Measurements from ENCODE around the gene CA6.
A peak's percentile ranks its signal among the peaks of the same experiment; 100 is the strongest.
"Not testable (repeated sequence)": the region's sequence is repeated elsewhere in the genome, so short reads cannot be mapped to it uniquely, and the experiment has no call there.

Gene CA6

GRCh38 chr1:8930116-8930515, 15.6 kb upstream of the CA6 start:
- H3K4me3 ChIP-seq (ENCODE audit: low read length) = no peak overlapping the region
- no peaks in the 10 kb centered on the region for H3K9me3 ChIP-seq (ENCODE audit: insufficient read depth, low read depth, low read length)
- H3K4me1 ChIP-seq (ENCODE audit: insufficient read depth, low read length) = no peaks in the 10 kb centered on the region
- H3K9ac ChIP-seq (ENCODE audit: low read depth, low read length) = no peak overlapping the region
- no peak overlapping the region for H3K27ac ChIP-seq (ENCODE audit: low read depth, low read length)
- no peaks in the 10 kb centered on the region for H3K27me3 ChIP-seq (ENCODE audit: insufficient read depth, low read length)
- no peaks in the 10 kb centered on the region for H3K36me3 ChIP-seq (ENCODE audit: insufficient read depth, low read length)
- WGBS = 94% methylated on average over 4 of the region's 4 CpGs

DNA sequence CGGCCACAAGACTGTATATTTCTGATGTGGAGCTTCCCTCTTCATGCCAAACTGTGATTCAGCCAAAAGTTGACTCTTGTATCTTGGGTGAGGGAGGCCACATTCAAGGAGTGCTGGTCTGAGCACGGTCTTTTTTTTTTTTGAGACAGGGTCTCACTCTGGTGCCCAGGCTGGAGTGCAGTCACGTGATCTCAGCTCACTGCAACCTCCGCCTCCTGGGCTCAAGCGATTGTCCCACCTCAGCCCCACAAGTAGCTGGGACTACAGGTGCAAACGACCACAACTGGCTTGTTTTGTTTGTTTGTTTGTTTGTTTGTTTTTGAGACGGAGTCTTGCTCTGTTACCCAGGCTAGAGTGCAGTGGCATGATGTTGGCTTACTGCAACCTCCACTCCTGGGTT, 8.6 kb upstream of the CA6 start:
- H3K9me3 ChIP-seq (ENCODE audit: insufficient read depth, low read depth, low read length); H3K27ac ChIP-seq (ENCODE audit: low read depth, low read length); H3K36me3 ChIP-seq (ENCODE audit: insufficient read depth, low read length); H3K27me3 ChIP-seq (ENCODE audit: insufficient read depth, low read length); H3K9ac ChIP-seq (ENCODE audit: low read depth, low read length); H3K4me3 ChIP-seq (ENCODE audit: low read length); H3K4me1 ChIP-seq (ENCODE audit: insufficient read depth, low read length): not testable (repeated sequence)
- WGBS = 93% methylated on average over 7 of the region's 7 CpGs

DNA sequence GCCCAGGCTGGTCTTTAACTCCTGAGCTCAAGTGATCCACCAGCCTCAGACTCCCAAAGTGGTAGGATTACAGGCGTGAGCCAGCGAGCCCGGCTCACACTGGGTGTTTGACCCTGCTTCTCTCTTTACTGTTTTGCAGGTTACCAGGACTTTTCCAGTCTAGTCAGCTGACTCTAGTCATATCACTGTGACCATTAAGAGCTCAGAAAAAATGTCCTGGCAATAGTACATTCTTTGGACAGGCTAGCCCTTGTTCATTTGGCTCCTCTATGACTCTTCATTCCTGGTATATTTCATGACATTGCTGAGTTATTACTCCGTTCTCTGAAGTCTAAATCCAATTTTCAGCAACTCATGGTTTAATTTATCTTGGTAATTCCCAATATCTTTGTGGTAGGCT, 8.0 kb upstream of the CA6 start:
- H3K9me3 ChIP-seq (ENCODE audit: insufficient read depth, low read depth, low read length) = peaks cover 7% of the 10 kb centered on the region
- 95% methylated on average over 3 of the region's 4 CpGs for WGBS
- no peak overlapping the region for H3K4me3 ChIP-seq (ENCODE audit: low read length)
- no peak overlapping the region for H3K9ac ChIP-seq (ENCODE audit: low read depth, low read length)
- no peaks in the 10 kb centered on the region for H3K27me3 ChIP-seq (ENCODE audit: insufficient read depth, low read length)
- no peaks in the 10 kb centered on the region for H3K36me3 ChIP-seq (ENCODE audit: insufficient read depth, low read length)
- no peak overlapping the region for H3K27ac ChIP-seq (ENCODE audit: low read depth, low read length)
- H3K4me1 ChIP-seq (ENCODE audit: insufficient read depth, low read length) = 0 out of 2 replicates have a peak, but pooled peaks cover 3% of the 10 kb centered on the region

DNA sequence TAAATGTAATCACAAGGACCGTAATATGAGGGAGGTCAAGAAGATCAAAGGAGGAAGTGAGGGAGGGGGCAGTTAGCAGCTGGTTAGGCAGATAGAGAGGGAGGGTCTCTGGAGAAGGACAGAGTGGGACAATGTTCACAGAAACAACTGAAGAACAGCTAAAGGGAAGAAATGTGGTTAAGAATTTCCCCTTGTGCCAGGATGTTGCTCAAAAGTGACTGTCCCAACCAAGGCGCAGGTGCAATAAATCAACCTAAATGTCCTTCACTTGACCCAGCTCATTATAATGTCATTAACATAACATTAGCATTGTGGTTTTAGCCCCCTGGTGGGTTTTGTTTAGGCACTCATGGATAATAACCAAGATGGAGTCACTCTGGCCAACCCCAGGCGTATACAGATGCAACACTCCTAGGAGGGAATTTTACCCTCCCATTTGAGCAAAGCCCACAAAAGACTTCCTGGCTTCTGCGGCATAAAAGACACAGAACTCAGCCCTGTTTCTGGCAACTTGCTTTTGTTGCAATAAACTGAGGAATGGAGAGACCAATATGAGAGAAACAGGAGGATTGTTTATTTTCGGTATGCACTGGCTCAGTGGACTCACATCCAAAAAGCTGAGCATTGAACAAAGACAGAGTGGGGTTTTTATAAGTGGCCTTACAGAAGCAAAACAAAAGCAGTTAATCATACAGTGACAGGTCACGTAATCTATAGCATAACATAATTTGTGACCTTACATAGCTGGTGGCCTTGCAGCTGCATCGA, 7.3 kb upstream of the CA6 start:
- Histone ChIP-seq H3K4me1 (ENCODE audit: insufficient read depth, low read length) (peaks cover 7% of the 10 kb centered on the region), H3K4me3 (ENCODE audit: low read length) (no peak overlapping the region), H3K27me3 (ENCODE audit: insufficient read depth, low read length) (no peaks in the 10 kb centered on the region), H3K27ac (ENCODE audit: low read depth, low read length) (no peak overlapping the region), H3K36me3 (ENCODE audit: insufficient read depth, low read length) (no peaks in the 10 kb centered on the region), H3K9ac (ENCODE audit: low read depth, low read length) (no peak overlapping the region), H3K9me3 (ENCODE audit: insufficient read depth, low read depth, low read length) (peaks cover 7% of the 10 kb centered on the region)
- 83% methylated on average over 6 of the region's 7 CpGs for WGBS

DNA sequence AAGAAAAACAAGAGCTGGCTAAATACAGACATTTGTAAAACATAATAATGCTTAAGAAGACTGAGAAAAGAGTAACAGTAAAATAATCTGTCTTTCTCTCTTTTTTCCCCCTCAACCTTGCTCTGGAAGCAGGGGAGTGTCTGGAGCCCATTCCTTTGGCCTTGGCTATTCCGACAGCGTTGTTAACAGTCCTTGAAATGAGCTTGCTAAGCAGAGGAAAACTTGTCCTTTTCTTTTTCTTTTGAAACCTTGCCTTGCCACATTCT, 6.7 kb upstream of the CA6 start:
- no peaks in the 10 kb centered on the region for H3K27me3 ChIP-seq (ENCODE audit: insufficient read depth, low read length)
- H3K36me3 ChIP-seq (ENCODE audit: insufficient read depth, low read length) = no peaks in the 10 kb centered on the region
- peaks cover 7% of the 10 kb centered on the region for H3K9me3 ChIP-seq (ENCODE audit: insufficient read depth, low read depth, low read length)
- 100% methylated on average over 2 of the region's 2 CpGs for WGBS
- peaks cover 13% of the 10 kb centered on the region for H3K4me1 ChIP-seq (ENCODE audit: insufficient read depth, low read length)
- no peak overlapping the region for H3K9ac ChIP-seq (ENCODE audit: low read depth, low read length)
- H3K27ac ChIP-seq (ENCODE audit: low read depth, low read length) = no peak overlapping the region
- no peak overlapping the region for H3K4me3 ChIP-seq (ENCODE audit: low read length)

- H3K4me3 ChIP-seq (ENCODE audit: low read length) = no peak overlapping the region
- no peak overlapping the region for H3K27ac ChIP-seq (ENCODE audit: low read depth, low read length)
- peaks cover 18% of the 10 kb centered on the region for H3K4me1 ChIP-seq (ENCODE audit: insufficient read depth, low read length)
- 86% methylated on average over 6 of the region's 6 CpGs for WGBS
- no peaks in the 10 kb centered on the region for H3K36me3 ChIP-seq (ENCODE audit: insufficient read depth, low read length)
- no peak overlapping the region for H3K9ac ChIP-seq (ENCODE audit: low read depth, low read length)
- no peaks in the 10 kb centered on the region for H3K27me3 ChIP-seq (ENCODE audit: insufficient read depth, low read length)
- peaks cover 7% of the 10 kb centered on the region for H3K9me3 ChIP-seq (ENCODE audit: insufficient read depth, low read depth, low read length)
Observed at GRCh38 chr1:8939362-8939995, 6.2 kb upstream of the CA6 start.

GRCh38 chr1:8941906-8942305, 3.8 kb upstream of the CA6 start:
- Histone ChIP-seq H3K9ac (ENCODE audit: low read depth, low read length) (no peak overlapping the region), H3K36me3 (ENCODE audit: insufficient read depth, low read length) (no peaks in the 10 kb centered on the region), H3K27me3 (ENCODE audit: insufficient read depth, low read length) (no peaks in the 10 kb centered on the region), H3K27ac (ENCODE audit: low read depth, low read length) (no peak overlapping the region), H3K4me3 (ENCODE audit: low read length) (no peak overlapping the region), H3K9me3 (ENCODE audit: insufficient read depth, low read depth, low read length) (peaks cover 7% of the 10 kb centered on the region), H3K4me1 (ENCODE audit: insufficient read depth, low read length) (peaks cover 27% of the 10 kb centered on the region)
- 86% methylated on average over 6 of the region's 6 CpGs for WGBS

DNA sequence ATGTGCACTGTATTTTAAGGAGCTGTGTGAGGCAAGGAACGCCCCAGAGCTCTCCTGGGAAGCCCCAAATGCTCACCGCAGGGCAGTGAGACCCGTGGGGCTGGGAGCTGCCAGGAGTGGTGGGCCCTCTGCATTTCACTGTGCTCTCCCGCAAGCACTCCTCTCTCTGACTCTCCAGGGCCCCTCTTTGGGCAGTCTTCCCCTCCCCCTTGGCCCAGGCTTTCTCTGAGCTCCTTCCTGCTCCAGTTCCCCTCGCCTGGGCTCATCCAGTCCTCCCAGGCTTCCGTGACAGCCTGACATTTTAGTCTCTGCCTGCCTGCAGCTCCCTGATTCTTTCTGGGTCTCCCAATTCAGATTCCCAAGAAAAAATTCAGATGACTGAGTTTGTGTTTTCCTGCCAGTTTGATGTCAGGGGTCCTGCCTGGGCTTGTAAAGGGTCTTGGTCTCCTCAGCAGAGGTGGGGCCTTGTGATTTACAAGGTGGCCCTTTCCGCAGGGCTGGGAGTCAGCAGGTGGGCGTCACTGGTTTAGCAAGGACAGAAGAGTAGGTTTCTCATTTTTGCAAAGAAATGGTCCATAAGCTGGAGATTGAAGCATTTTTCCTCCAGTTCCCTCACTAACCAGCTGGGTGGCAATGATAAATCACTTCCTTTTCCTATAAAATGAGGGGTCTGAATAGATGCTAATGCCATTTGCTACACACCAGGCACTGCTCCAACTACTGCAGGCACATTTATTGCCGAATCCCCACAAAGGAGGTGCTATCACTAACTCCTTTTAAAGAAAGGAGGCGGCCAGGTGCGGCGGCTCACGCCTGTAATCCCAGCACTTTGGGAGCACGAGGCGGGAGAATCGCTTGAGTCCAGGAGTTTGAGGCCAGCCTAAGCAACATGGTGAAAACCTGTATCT, 1.9 kb upstream of the CA6 start:
- Histone ChIP-seq H3K4me1 (ENCODE audit: insufficient read depth, low read length) (peaks cover 27% of the 10 kb centered on the region), H3K4me3 (ENCODE audit: low read length) (no peak overlapping the region), H3K9me3 (ENCODE audit: insufficient read depth, low read depth, low read length) (peaks cover 7% of the 10 kb centered on the region), H3K9ac (ENCODE audit: low read depth, low read length) (peak overlapping the region; percentile 25; the same call in 1 of the 2 replicates), H3K27ac (ENCODE audit: low read depth, low read length) (peak overlapping the region; percentile 54; the same call in 1 of the 2 replicates), H3K27me3 (ENCODE audit: insufficient read depth, low read length) (no peaks in the 10 kb centered on the region), H3K36me3 (ENCODE audit: insufficient read depth, low read length) (no peaks in the 10 kb centered on the region)
- 51% methylated on average over 16 of the region's 16 CpGs for WGBS

DNA sequence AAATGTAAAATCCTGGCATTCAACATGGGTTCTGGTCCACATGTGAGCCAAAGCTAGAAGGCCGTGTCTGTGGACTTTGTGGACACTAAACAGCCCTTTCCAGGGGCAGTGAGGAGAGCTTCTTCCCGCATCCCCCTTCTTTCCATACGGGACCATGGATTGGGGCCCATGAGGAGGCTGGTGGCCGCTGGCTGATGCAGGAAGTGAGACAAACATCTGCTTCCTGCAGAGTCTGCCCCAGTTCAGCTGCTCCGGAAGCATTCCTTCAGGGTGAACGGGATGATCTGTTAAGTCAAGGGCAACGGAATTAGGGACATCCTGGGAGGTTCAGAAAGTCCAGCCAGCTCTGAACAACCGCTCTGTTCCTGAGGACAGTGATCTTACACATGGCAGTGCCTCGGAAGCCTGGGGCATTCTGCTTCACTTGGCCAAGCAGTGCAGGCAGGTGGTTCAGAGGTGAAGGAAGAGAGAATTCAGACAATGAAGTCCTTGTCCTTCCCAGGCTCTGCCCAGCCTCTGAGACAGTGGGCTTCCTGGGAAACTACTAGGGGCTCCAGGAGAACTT, 1.5 kb downstream of the CA6 start:
- Histone ChIP-seq H3K4me3 (ENCODE audit: low read length) (no peak overlapping the region), H3K9me3 (ENCODE audit: insufficient read depth, low read depth, low read length) (no peaks in the 10 kb centered on the region), H3K27ac (ENCODE audit: low read depth, low read length) (no peak overlapping the region), H3K27me3 (ENCODE audit: insufficient read depth, low read length) (no peaks in the 10 kb centered on the region), H3K9ac (ENCODE audit: low read depth, low read length) (no peak overlapping the region), H3K4me1 (ENCODE audit: insufficient read depth, low read length) (peaks cover 28% of the 10 kb centered on the region), H3K36me3 (ENCODE audit: insufficient read depth, low read length) (no peaks in the 10 kb centered on the region)
- 89% methylated on average over 9 of the region's 9 CpGs for WGBS

GRCh38 chr1:8950309-8950708, 4.6 kb downstream of the CA6 start:
- 89% methylated on average over 3 of the region's 3 CpGs for WGBS
- H3K4me1 ChIP-seq (ENCODE audit: insufficient read depth, low read length) = peaks cover 4% of the 10 kb centered on the region
- no peak overlapping the region for H3K9ac ChIP-seq (ENCODE audit: low read depth, low read length)
- no peaks in the 10 kb centered on the region for H3K27me3 ChIP-seq (ENCODE audit: insufficient read depth, low read length)
- no peaks in the 10 kb centered on the region for H3K9me3 ChIP-seq (ENCODE audit: insufficient read depth, low read depth, low read length)
- H3K27ac ChIP-seq (ENCODE audit: low read depth, low read length) = no peak overlapping the region
- no peak overlapping the region for H3K4me3 ChIP-seq (ENCODE audit: low read length)
- H3K36me3 ChIP-seq (ENCODE audit: insufficient read depth, low read length) = no peaks in the 10 kb centered on the region

DNA sequence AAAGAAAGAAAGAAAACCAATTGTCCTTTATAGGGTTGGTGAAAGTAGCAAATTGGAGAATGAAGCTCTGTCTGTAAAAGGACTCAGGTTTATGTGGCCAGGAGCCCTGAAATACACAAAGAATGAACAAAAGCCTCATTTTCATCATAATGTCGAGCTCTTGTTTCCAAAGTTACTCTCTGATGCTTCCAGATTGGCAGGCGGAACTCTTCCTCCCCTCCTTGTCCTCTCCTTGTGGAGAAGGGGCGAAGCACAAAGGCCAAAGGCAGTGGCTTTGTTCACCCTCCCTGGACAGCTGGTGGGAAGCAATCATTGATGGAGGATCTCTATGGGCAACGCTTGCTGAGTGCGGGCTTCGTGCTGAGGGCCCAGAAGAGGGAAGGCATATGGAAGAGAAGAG, 5.6 kb downstream of the CA6 start:
- 48% methylated on average over 6 of the region's 6 CpGs for WGBS
- peaks cover 4% of the 10 kb centered on the region; the same call in 1 of the 2 replicates for H3K4me1 ChIP-seq (ENCODE audit: insufficient read depth, low read length)
- no peak overlapping the region for H3K4me3 ChIP-seq (ENCODE audit: low read length)
- H3K27ac ChIP-seq (ENCODE audit: low read depth, low read length) = no peak overlapping the region
- no peaks in the 10 kb centered on the region for H3K9me3 ChIP-seq (ENCODE audit: insufficient read depth, low read depth, low read length)
- H3K36me3 ChIP-seq (ENCODE audit: insufficient read depth, low read length) = no peaks in the 10 kb centered on the region
- no peak overlapping the region for H3K9ac ChIP-seq (ENCODE audit: low read depth, low read length)
- H3K27me3 ChIP-seq (ENCODE audit: insufficient read depth, low read length) = no peaks in the 10 kb centered on the region

Data from HUES64 (cell line).